ENCODE data around the gene UBQLN3.

DNA sequence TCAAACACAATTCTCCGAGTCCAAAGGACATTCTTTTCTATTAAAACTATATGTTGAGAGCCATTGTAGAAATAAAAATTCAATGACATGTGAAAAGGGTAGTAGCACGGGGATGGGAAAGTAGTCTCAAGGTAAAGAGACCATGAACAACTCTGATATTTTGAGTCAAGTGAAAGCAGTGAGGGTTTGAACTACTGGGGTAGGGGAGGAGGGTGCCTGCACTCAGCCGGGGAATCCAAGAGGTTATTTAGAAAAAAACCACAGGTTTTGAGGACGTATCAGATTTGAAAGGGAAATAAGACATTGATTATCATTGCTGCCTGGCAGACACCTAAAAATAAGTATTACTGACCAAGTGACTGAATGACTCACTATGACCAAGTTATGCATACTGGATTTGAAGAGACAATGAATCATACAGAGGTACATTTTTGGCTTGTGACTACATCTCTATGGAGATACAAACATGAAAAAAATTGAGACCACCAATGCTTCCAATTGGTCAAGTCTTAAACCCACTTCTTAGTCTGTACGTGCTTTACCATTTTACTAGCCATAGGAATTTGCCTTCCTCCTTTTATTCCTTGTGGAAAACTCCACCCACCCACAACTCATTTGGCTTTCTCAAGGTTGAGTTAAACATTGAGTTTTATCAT, 40.8 kb upstream of the UBQLN3 start:
- TF ChIP-seq CTCF (IDR thresholded peaks at IDR 0.05) = no peak
- no peak for TF ChIP-seq POLR2A (IDR thresholded peaks at IDR 0.05)
